HepG2 (cell line): Measurements from ENCODE around the gene PPIG. TPM values are rescaled to one million over a fixed set of nuclear protein-coding genes. Genes with fewer than 3 reads are reported as not detected.

Experiments
- EHMT2 ChIP-seq: fragments of 200-600 bp; sonication (generic); IDR thresholded peaks from 2 replicates; pipeline ENCODE4 v1.7.0; 2017; ENCODE audit warnings: antibody characterized with exemption, low read depth, low read length, borderline replicate concordance
- ELF1 ChIP-seq: sonication (generic); formaldehyde crosslinking; IDR thresholded peaks from 2 replicates; pipeline ENCODE4 v1.4.0; 2020; ENCODE audit warnings: missing genetic modification reagents
- GMEB2 ChIP-seq: IDR thresholded peaks from 2 replicates; pipeline ENCODE4 v1.6.1; 2016; ENCODE audit warnings: missing biosample characterization, missing genetic modification reagents, low read depth
- HDAC2 ChIP-seq: sonication (generic); formaldehyde crosslinking; IDR thresholded peaks from 2 replicates; pipeline ENCODE4 v1.4.0; 2020; ENCODE audit warnings: missing genetic modification reagents
- HNF4A ChIP-seq: sonication (generic); formaldehyde crosslinking; IDR thresholded peaks from 2 replicates; pipeline ENCODE4 v1.4.0; 2020; ENCODE audit warnings: missing genetic modification reagents
- MIER3 ChIP-seq: IDR thresholded peaks from 2 replicates; pipeline ENCODE4 v1.6.1; 2016; ENCODE audit warnings: missing compliant biosample characterization, borderline replicate concordance
- NAIF1 ChIP-seq: sonication (generic); formaldehyde crosslinking; IDR thresholded peaks from 2 replicates; pipeline ENCODE4 v1.5.0; 2020; ENCODE audit warnings: mild to moderate bottlenecking, missing genetic modification reagents, borderline replicate concordance
- NCOA2 ChIP-seq: sonication (generic); formaldehyde crosslinking; IDR thresholded peaks from 2 replicates; pipeline ENCODE4 v1.8.0; 2022; ENCODE audit warnings: inconsistent platforms
- NFIC ChIP-seq: IDR thresholded peaks from 2 replicates; pipeline ENCODE4 v1.6.1; 2012; ENCODE audit warnings: mild to moderate bottlenecking, low read length, inconsistent platforms
- NR3C1 ChIP-seq: sonication (generic); formaldehyde crosslinking; IDR thresholded peaks from 2 replicates; pipeline ENCODE4 v1.4.0; 2020; ENCODE audit warnings: missing genetic modification reagents
- PHF8 ChIP-seq: sonication (generic); formaldehyde crosslinking; IDR thresholded peaks from 2 replicates; pipeline ENCODE4 v1.5.0; 2020; ENCODE audit warnings: missing genetic modification reagents
- SRSF1 ChIP-seq: fragments of 200-400 bp; formaldehyde crosslinking; optimal IDR thresholded peaks from 2 replicates; pipeline ENCODE3; 2017; ENCODE audit warnings: mild to moderate bottlenecking, low read depth, low read length, moderate library complexity
- ZBTB3 ChIP-seq: sonication (generic); formaldehyde crosslinking; IDR thresholded peaks from 2 replicates; pipeline ENCODE4 v1.4.0; 2020; ENCODE audit warnings: low read depth, mild to moderate bottlenecking, moderate library complexity, missing genetic modification reagents, borderline replicate concordance
- ZFP1 ChIP-seq: IDR thresholded peaks from 2 replicates; pipeline ENCODE4 v1.6.1; 2016
- ZFY ChIP-seq: sonication (generic); formaldehyde crosslinking; IDR thresholded peaks from 2 replicates; pipeline ENCODE4 v1.4.0; 2020; ENCODE audit warnings: missing genetic modification reagents
- ZMAT5 ChIP-seq: sonication (generic); formaldehyde crosslinking; IDR thresholded peaks from 2 replicates; pipeline ENCODE4 v1.5.0; 2020; ENCODE audit warnings: mild to moderate bottlenecking, low read depth, missing genetic modification reagents, borderline replicate concordance
- ZNF143 ChIP-seq: sonication (generic); formaldehyde crosslinking; IDR thresholded peaks from 2 replicates; pipeline ENCODE4 v1.4.0; 2020; ENCODE audit warnings: missing genetic modification reagents
- ZNF180 ChIP-seq: sonication (generic); formaldehyde crosslinking; IDR thresholded peaks from 2 replicates; pipeline ENCODE4 v1.4.0; 2020; ENCODE audit warnings: low read depth, missing genetic modification reagents, borderline replicate concordance
- ZNF30 ChIP-seq: sonication (generic); formaldehyde crosslinking; IDR thresholded peaks from 2 replicates; pipeline ENCODE4 v1.5.0; 2020; ENCODE audit warnings: mild to moderate bottlenecking, missing genetic modification reagents
- ZNF335 ChIP-seq: sonication (generic); formaldehyde crosslinking; IDR thresholded peaks from 2 replicates; pipeline ENCODE4 v1.4.0; 2020; ENCODE audit warnings: missing genetic modification reagents
- ZNF33A ChIP-seq: sonication (generic); formaldehyde crosslinking; IDR thresholded peaks from 2 replicates; pipeline ENCODE4 v1.5.1; 2020; ENCODE audit warnings: missing genetic modification reagents, mild to moderate bottlenecking, moderate library complexity, borderline replicate concordance
- ZNF782 ChIP-seq: sonication (generic); formaldehyde crosslinking; IDR thresholded peaks from 2 replicates; pipeline ENCODE4 v1.4.0; 2020; ENCODE audit warnings: missing genetic modification reagents, mild to moderate bottlenecking, borderline replicate concordance
- ZNF891 ChIP-seq: sonication (generic); formaldehyde crosslinking; IDR thresholded peaks from 2 replicates; pipeline ENCODE4 v1.5.0; 2020; ENCODE audit warnings: mild to moderate bottlenecking, missing genetic modification reagents
- ZSCAN31 ChIP-seq: sonication (generic); formaldehyde crosslinking; IDR thresholded peaks from 2 replicates; pipeline ENCODE4 v1.5.0; 2020; ENCODE audit warnings: low read depth, mild to moderate bottlenecking, missing genetic modification reagents
- polyA plus RNA-seq, 8 experiments: library from polyadenylated mRNA; depleted of rRNA in 3 of 8; stranded (reverse) in 7 of 8; unstranded in 1 of 8; fragments of >200 nt; fragmentation: Illumina TruSeq in 4 of 8; extraction: Trizol in 4 of 8; gene quantifications; 2 replicates each; pipeline versions ENCODE4 v1.2.1 to v1.2.3, GENCODE V29; 2011 to 2016; ENCODE audit warnings: low read depth in 4 of 8, missing spikeins in 1 of 8, mixed read lengths in 1 of 8; ENCODE audit not compliant: insufficient read depth in 1 of 8
- total RNA-seq, 5 experiments: library from RNA; depleted of rRNA; stranded (reverse); fragments of >200 nt; fragmentation: Illumina TruSeq; extraction: Trizol; gene quantifications; 2 replicates each; pipeline ENCODE4 v1.2.3, GENCODE V29; 2016; ENCODE audit warnings: low read depth in 1 of 5
- TF ChIP-seq, protein P1 (sequence below): sonication (generic); formaldehyde crosslinking; IDR thresholded peaks from 2 replicates; pipeline ENCODE4 v1.8.0; 2022; ENCODE audit warnings: missing genetic modification reagents, mild to moderate bottlenecking, borderline replicate concordance
- TF ChIP-seq, protein P2 (sequence below): fragments of 450-650 bp; IDR thresholded peaks from 2 replicates; pipeline ENCODE4 v1.6.1; 2016
- TF ChIP-seq, protein P3 (sequence below): sonication (generic); formaldehyde crosslinking; IDR thresholded peaks from 2 replicates; pipeline ENCODE4 v1.4.0; 2020; ENCODE audit warnings: missing genetic modification reagents

Gene PPIG
- total and polyA plus RNA-seq, 2 of the 13 experiments (the other 11 are each of a cell fraction or from before 2014, with no cell fraction given), result 31.3 to 81.0 TPM

DNA sequence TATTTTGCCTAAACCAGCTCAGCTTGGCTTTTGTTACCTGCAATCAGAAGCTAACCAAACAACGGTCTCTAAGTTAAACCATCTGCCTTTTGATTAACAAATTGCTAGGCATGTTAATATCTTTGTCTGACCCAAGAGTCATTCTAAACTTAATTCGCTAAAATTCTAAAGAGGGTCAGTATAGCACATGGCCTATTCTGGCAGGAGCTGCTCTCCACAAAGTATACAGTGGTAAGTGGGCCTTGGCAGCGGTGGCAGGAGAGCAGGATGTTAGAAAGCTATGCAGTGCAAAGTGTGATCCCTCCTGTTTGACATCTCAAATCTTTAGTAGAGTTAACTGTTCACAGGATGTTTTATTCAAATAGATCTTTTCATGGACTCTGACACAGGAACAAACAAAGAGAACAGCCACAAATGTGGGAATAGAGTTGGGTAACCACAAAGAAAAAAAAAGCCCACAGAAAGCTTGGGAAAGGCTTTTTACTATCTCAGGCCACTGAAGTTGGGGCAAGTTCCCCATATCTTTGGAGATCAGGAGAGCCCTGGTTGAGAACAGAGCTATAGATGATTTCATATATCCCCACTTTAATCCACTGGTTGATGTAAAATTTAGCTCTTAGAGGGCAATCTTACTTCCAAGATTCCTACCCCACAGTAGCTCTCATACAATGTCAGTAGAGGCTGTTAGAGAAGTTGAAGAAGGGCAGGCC is 99.4 kb downstream of the PPIG start (continued):
- TF ChIP-seq ZFY (peak; percentile 81), ZNF143 (CRISPR knock-in tag) (no peak), ZNF335 (CRISPR knock-in tag) (no peak), HDAC2 (CRISPR knock-in tag) (peak; percentile 68; the same call in 1 of the 2 replicates), NCOA2 (CRISPR knock-in tag) (peak; percentile 91), EHMT2 (peak; percentile 92; the same call in 1 of the 2 replicates), SRSF1 (no peak), ZNF33A (peak; percentile 80; the same call in 1 of the 2 replicates), ELF1 (CRISPR knock-in tag) (no peak), NAIF1 (peak; percentile 75; the same call in 1 of the 2 replicates), ZSCAN31 (CRISPR knock-in tag) (no peak), MIER3 (CRISPR knock-in tag) (peak; percentile 71; the same call in 1 of the 2 replicates), HNF4A (CRISPR knock-in tag) (peak; percentile 92), PHF8 (CRISPR knock-in tag) (peak; percentile 48), NR3C1 (CRISPR knock-in tag) (no peak), ZNF30 (CRISPR knock-in tag) (no peak), ZNF782 (CRISPR knock-in tag) (no peak), ZNF891 (no peak), NFIC (peak; percentile 91), GMEB2 (CRISPR knock-in tag) (no peak), ZMAT5 (CRISPR knock-in tag) (no peak), ZNF180 (CRISPR knock-in tag) (no peak), ZBTB3 (CRISPR knock-in tag) (no peak), ZFP1 (no peak; the same call in none of the 2 replicates)
- TF ChIP-seq, protein P1, sequence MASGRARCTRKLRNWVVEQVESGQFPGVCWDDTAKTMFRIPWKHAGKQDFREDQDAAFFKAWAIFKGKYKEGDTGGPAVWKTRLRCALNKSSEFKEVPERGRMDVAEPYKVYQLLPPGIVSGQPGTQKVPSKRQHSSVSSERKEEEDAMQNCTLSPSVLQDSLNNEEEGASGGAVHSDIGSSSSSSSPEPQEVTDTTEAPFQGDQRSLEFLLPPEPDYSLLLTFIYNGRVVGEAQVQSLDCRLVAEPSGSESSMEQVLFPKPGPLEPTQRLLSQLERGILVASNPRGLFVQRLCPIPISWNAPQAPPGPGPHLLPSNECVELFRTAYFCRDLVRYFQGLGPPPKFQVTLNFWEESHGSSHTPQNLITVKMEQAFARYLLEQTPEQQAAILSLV (CRISPR knock-in tag), result no peak
- TF ChIP-seq, protein P2, sequence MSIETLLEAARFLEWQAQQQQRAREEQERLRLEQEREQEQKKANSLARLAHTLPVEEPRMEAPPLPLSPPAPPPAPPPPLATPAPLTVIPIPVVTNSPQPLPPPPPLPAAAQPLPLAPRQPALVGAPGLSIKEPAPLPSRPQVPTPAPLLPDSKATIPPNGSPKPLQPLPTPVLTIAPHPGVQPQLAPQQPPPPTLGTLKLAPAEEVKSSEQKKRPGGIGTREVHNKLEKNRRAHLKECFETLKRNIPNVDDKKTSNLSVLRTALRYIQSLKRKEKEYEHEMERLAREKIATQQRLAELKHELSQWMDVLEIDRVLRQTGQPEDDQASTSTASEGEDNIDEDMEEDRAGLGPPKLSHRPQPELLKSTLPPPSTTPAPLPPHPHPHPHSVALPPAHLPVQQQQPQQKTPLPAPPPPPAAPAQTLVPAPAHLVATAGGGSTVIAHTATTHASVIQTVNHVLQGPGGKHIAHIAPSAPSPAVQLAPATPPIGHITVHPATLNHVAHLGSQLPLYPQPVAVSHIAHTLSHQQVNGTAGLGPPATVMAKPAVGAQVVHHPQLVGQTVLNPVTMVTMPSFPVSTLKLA, result no peak
- TF ChIP-seq, protein P3, sequence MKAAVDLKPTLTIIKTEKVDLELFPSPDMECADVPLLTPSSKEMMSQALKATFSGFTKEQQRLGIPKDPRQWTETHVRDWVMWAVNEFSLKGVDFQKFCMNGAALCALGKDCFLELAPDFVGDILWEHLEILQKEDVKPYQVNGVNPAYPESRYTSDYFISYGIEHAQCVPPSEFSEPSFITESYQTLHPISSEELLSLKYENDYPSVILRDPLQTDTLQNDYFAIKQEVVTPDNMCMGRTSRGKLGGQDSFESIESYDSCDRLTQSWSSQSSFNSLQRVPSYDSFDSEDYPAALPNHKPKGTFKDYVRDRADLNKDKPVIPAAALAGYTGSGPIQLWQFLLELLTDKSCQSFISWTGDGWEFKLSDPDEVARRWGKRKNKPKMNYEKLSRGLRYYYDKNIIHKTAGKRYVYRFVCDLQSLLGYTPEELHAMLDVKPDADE (CRISPR knock-in tag), result no peak
